GM21576 (cell line): ENCODE measurements around the gene PAFAH1B1.
"Not testable (repeated sequence)": the region's sequence is repeated elsewhere in the genome, so short reads cannot be mapped to it uniquely, and the experiment has no call there.

Experiments used
- ATAC-seq: cut with Tn5 transposase; IDR thresholded peaks from one replicate; pipeline ENCODE4 v1.9.1; 2021; ENCODE audit warnings: mild to moderate bottlenecking, moderate library complexity; ENCODE audit not compliant: unreplicated experiment

Gene PAFAH1B1

GRCh38 chr17:2593821-2594721 is 617 bp downstream of the PAFAH1B1 start:
- ATAC-seq = peak; percentile 39

GRCh38 chr17:2594722-2595599 is 1.5 kb downstream of the PAFAH1B1 start:
- no peak for ATAC-seq

- no peak for ATAC-seq
Observed at GRCh38 chr17:2595716-2596115, 2.3 kb downstream of the PAFAH1B1 start.

- no peak for ATAC-seq
Observed at GRCh38 chr17:2598166-2598565, 4.7 kb downstream of the PAFAH1B1 start.

GRCh38 chr17:2602597-2603017 is 9.2 kb downstream of the PAFAH1B1 start:
- ATAC-seq = no peak

- ATAC-seq = no peak
Observed at GRCh38 chr17:2608350-2608913, 15.0 kb downstream of the PAFAH1B1 start.

- ATAC-seq = no peak
Observed at GRCh38 chr17:2609091-2609490, 15.6 kb downstream of the PAFAH1B1 start.

GRCh38 chr17:2610195-2611175 is 17.0 kb downstream of the PAFAH1B1 start:
- ATAC-seq = no peak

- no peak for ATAC-seq
Observed at GRCh38 chr17:2611627-2612026, 18.2 kb downstream of the PAFAH1B1 start.

- no peak for ATAC-seq
Observed at GRCh38 chr17:2612630-2613029, 19.2 kb downstream of the PAFAH1B1 start.

GRCh38 chr17:2613089-2613808 is 19.8 kb downstream of the PAFAH1B1 start:
- ATAC-seq = no peak

GRCh38 chr17:2615882-2616281 is 22.4 kb downstream of the PAFAH1B1 start:
- no peak for ATAC-seq

GRCh38 chr17:2621241-2621640 is 27.8 kb downstream of the PAFAH1B1 start:
- no peak for ATAC-seq

GRCh38 chr17:2621951-2622405 is 28.5 kb downstream of the PAFAH1B1 start:
- ATAC-seq = not testable (repeated sequence)

GRCh38 chr17:2622721-2623301 is 29.4 kb downstream of the PAFAH1B1 start:
- ATAC-seq = not testable (repeated sequence)

- no peak for ATAC-seq
Observed at GRCh38 chr17:2624292-2624731, 30.9 kb downstream of the PAFAH1B1 start.

GRCh38 chr17:2626626-2627219 is 33.3 kb downstream of the PAFAH1B1 start:
- ATAC-seq = not testable (repeated sequence)

- ATAC-seq = not testable (repeated sequence)
Observed at GRCh38 chr17:2628922-2629321, 35.5 kb downstream of the PAFAH1B1 start.
